NCI-H460 (cell line): ENCODE results near the gene CPED1. TPM values are rescaled to one million over a fixed set of nuclear protein-coding genes. Genes with fewer than 3 reads are reported as not detected.
"Not testable (repeated sequence)": the region's sequence is repeated elsewhere in the genome, so short reads cannot be mapped to it uniquely, and the experiment has no call there.

Source experiments
- DNase-seq: peaks from one replicate; pipeline ENCODE4 v3.0.0-alpha.2; 2016; ENCODE audit warnings: low read depth; ENCODE audit errors: extremely low read depth
- total RNA-seq: library from RNA; depleted of rRNA; stranded (reverse); fragments of >200 nt; shearing (Covaris generic); gene quantifications from 2 replicates; pipeline ENCODE4 v1.2.3, GENCODE V29; 2014

Gene CPED1
- total RNA-seq, 1 experiment from 2014 or later: 17.0 TPM

DNA sequence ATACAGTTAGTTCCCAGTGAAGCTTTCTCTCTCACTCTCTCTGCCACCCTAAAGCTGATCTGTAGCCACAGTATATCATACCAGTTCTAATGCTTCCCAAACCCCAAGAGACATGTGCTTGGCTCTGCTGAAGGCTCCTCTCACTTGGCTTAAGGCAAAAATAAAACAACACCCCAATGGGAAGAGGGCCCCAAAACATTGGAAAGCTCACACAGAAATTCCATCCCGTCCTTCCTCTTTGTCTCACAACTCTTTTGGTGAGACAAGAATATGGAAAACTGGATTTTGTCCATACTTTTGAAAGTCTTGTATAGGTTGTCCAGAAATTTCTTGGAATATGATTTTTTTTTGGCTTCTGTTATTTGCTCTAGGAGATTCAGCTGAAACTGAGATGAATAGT lies 284.2 kb downstream of the CPED1 start:
- DNase-seq: no peak

DNA sequence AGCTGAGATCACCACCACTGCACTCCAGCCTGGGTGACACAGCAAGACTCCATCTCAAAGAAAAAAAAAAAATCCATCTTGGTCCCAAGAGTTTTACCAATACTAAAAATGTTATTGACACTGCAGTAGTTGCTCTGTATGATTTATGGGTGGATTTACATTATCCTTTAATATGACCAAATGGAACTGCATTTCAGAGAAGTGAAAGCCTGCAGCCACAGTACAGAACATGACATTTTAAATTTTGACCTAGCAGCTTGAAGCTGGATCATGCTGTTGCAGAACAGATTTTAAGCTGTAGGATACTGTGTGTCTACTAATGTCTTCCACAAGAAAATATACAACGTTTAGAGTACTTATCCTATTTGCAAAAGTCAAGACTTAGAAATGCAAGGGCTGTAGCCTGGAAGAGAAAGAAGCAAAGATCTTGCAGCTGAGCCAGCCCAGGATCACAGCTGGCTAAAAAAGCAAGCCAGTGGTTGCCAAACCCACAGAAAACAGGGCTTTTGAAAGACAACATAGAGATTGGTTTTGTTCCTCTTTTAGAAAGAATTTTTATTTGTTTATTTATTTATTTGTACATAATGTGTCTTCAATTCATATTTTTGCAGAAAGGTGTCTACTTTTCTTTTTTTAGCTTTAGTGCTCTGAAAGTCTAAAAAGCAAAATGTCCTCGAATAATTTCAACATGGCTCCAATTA lies 285.1 kb downstream of the CPED1 start:
- no peak for DNase-seq

DNA sequence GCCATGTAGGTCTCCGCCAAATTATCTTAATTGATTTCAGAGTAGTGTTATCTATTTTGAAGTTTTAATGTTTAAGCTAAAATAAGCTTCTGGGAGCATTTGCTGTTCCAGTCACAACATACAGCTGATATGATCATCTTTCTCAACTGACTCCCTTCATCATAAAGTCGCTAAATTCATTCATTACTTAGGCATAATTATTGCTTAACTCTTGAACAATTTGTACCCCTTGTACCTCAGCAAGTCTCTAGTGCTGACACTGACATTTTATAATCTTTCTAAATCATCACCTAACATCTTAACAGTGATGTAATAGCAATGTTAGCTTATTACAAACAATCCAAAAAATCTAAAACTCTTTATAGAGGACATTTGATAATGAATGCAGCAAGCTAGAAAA lies 286.0 kb downstream of the CPED1 start:
- no peak for DNase-seq

DNA sequence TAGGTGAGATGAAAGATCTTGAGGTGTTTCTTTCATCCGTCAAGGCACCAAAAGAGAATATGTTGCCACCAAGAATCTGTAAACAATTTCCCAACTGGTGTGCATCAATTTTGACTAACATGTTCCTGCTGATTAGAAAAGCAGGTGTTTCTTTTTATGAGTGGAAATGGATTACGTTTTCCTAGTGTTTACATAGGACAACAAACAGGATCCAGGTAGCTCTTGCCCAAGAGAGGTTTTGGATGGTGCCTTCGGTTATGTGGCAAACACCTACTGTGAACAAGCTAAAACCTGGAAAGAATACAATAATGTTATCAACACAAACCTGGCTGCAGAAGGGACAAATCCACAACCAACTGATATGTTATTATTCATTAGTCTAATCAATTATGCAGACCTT lies 286.7 kb downstream of the CPED1 start:
- DNase-seq: no peak

DNA sequence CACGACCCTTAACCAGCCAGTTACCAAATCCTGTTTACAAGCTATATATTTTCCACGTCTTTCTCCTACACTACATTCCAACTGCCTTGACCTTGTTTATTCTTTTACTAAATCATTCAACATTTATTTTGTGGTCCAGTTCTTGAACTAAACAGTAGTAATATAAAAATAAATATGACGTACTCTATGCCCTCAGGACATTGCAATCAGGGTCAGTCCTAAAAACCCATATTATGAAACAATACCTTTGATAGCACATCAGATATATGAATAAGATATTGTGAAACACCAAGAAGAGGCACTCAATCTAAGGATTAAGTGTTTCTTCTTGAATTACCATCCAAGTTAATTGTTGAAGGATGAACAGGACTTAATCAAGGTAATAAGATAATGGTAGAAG lies 287.8 kb downstream of the CPED1 start:
- DNase-seq: no peak

DNA sequence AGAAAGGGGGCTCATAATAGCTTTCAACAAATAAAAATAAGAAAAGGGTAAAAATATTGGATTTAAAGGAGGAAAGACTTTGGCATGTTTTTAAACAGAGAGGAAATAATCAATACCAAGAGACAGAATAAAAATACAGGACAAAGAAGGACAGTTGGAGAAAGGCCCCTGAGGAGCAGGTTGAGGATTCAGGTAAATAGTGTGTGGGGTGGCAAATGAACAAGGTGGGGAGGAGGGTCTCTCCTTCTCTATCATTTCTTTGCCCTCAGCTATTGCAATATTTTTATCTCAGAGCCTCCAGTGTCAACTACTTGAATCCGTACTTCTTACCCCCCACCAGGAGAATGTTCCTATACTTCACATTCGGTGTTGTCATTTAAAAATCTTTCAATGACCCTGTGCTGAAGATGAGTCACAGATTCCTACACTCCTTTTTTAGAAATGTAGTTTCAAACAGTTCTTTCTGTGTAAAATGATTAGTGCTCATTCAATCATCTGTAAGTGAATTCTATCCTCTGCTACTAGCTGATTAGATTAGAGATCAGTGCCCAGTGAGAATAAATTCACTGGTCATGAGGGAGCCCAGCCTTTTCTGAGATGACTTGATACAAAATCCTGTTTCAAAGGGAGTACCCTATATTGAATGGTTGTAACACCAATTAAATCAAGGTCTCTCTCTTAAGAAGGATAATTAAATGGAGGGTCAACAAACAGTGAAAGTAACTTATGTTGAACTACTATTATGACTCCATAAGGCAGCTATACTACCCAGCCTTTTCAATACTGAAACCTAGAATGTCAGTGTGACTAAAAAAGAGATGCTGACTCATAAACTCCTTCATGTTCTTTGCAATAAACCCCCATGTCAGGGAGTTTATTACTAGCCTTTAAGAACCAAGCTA lies 289.9 kb downstream of the CPED1 start:
- no peak for DNase-seq

DNA sequence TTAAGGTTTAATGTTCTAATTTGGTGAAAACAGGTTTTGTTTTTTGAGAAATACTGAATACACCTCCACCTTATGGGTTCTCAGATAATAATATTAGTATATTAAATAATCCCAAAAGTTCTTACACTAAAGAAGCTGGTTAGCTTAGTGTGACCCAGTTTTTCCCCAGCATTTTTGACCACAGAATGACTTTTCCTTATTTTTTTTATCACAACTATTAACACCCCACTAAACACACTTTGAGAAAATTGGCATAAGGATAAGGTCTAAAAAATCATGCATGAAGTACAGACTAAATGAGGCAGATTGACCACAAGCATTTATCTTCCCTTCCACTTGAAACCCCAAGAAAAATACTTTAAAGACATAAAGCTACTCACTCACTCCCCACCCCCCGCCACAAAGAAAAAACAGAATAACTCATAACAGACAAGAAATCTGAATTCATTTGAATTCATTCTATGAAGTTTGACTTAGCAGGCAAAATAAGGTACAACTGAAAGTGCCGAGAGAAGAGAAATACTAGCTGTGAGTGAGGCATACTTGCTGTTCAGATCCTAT lies 290.6 kb downstream of the CPED1 start:
- DNase-seq: no peak

DNA sequence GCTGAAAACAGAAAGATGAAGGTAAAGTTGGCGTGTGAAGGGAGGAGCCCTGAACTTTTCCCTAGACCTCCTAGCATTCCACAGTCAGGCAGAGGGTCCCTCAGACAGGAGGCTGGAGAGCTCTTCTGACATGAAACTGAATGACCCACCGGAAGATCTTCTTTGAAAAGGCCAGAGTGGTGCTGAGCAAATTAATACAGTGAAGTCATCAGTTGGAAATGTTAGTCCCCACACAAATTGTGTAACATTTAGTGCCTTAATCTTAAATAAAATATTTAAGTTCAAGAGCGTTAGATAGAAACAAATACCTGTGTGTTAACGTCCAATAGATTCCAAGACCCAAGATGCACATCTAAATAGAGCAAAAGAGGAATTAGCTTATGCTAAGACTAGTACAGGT lies 291.3 kb downstream of the CPED1 start:
- DNase-seq: no peak

DNA sequence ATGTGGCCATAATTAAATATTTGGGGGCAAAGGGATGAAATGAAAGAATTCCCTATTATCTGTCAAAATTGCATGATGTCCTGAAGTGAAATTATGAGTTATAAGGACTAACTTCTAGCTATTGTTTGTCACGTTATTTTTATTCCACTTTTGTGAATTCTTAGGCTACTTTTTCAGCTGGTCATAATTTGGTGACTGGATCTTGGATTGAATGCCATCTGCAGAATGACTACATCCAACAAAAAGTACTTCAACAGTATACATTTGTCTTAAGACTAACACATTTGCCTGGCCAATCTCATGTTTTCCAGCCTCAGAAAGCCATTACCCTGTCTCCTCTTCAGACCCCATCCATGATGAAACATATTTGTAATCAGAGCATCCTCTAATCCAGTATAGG lies 292.1 kb downstream of the CPED1 start:
- no peak for DNase-seq

DNA sequence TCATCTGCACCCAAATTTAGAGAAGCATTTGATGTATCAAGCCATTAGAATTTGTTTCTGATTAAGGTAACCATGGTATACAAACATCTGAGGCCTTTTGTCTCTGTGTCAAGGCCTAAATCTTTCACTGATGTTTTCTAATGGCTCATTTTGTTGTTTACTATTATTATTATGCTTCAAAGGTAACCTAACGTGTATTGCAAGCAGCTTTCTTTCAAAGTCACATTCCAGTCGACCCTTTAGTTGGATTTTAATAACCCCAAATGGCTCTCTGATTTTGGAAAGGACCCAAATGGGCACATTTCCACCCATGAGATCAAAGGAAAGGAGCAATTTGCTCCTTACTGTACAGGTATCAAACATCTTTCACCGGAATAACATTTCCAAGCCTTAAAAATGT lies 293.6 kb downstream of the CPED1 start:
- no peak for DNase-seq

DNA sequence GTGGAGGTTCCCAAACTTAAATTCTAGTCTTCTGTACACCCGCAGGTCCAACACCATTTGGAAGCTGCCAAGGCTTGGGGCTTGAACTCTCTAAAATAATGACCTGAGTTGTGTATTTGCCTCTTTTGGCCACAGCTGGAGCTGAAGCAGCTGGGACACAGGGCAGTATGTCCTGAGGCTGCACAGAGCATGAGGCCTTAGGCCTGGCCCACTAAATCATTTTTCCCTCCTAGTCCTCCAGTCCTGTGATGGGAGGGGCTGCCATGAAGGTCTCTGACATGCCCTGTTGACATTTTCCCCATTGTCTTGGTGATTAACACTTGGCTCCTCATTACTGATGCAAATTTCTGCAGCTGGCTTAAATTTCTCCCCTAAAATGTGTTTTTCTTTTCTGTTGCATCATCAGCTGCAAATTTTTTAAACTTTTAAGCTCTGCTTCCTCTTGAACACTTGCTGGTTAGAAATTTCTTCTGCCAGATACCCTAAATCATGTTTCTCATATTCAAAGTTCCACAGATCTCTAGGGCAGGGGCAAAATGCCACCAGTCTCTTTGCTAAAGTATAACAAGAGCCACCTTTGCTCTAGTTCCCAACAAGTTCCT lies 296.7 kb downstream of the CPED1 start:
- DNase-seq: no peak

DNA sequence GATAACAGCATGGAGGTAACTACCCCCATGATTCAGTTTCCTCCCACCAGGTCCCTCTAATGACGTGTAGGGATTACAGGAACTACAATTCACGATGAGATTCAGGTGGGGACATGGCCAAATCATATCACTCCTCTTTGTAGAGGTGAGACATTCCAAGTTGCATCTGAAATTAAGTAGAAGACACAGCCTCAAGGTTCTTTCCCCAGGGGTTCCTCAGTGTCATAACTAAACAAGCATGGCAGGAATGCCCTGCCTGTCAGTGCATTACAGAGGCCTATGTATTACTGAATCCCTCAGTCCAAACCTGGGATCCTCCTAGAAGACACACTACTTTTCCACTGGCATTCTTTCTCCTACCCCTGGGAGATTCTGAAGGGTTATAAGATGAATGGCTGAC lies 297.7 kb downstream of the CPED1 start:
- no peak for DNase-seq

DNA sequence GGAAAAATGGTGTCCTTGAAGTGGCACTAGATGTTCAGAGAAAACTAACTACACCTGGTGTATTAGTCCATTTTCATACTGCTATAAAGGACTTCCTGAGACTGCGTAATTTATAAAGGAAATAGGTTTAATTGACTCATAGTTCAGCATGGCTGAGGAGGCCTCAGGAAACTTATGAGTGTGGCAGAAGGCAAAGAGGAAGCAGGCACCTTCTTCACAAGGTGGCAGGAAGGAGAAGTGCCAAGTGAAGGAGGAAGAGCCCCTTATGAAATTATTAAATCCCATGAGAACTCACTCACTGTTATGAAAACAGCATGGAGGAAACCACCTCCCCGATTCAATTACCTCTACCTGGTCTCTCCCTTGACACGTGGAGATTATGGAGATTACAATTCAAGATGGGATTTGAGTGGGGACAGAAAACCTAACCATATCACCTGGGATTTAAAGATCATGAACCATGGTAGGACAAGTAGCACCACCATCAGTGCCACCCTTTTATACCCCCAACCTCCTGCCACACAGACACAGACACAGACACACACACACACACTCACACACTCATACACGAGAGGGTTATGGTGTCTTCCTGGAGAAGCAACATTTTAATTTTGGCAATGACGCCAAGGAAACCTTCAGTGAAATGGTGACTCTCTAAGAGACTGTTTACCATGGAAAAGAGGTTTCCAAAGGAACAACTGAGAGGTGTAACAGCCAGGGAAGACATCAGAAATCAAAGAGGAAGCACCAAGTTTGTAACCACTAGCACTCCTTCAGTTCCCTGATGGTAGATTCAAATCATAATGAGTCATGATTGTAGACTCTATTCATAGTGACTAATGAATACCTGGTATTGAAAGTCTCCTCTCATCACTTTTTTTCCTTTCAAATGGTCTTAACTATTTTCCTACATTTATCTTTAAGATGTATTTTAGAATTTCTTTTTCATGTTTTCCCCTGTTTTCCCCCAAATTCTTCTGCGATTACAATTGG lies 298.5 kb downstream of the CPED1 start:
- no peak for DNase-seq

DNA sequence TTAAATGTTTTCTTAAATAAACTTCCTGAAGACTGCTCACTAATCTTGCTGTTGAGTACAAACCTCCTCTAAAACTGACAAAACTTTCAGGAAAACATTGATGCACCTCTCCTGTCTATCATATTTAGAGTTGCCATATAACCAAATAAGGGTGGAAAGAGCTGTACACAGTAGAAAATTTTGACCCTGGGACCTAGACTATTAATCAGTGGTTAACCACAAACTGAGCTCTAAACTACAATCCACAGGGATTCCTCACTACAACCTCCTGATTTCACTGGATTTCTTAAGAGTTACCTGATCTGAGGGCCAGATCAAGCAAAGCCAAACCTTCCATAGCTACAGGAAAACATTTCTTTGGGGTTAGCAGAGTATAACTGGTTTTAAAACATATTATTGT lies 300.4 kb downstream of the CPED1 start:
- no peak for DNase-seq

DNA sequence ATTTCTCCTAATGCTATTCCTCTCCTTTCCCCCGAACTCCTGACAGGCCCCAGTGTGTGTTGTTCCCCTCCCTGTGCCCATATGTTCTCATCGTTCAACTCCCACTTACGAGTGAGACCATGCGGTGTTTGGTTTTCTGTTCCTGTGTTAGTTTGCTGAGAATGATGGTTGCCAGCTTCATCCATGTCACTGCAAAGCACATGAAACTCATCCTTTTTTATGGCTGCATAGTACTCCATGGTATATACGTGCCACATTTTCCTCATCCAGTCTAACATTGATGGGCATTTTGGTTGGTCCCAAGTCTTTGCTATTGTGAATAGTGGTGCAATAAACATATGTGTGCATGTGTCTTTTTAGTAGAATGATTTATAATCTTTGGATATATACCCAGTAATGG lies 301.4 kb downstream of the CPED1 start:
- not testable (repeated sequence) for DNase-seq

DNA sequence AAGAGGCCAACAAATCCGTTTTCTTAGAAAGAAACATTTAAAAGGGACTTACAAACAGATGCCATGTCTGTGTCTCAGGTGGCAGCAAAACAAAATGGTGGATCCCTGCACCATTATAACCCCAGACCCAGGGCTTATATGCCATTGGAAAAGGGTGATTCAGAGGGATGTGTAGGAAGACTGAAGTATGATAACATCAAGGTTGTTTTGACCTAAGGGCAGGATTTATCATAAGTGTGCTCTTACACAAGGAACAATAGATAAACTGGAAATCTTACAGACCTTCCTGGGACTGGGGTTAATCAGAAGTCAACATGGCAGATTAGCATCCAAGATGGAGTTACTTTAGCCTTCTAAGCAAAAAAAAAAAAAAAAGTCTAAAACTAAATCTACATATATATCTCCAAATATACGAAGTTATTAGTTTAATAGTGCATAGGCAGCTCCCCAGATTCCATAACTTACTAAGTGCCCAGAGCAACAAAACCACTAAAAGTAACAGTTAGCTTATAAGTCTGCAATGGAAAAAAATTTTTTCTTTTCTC lies 306.0 kb downstream of the CPED1 start:
- no peak for DNase-seq

DNA sequence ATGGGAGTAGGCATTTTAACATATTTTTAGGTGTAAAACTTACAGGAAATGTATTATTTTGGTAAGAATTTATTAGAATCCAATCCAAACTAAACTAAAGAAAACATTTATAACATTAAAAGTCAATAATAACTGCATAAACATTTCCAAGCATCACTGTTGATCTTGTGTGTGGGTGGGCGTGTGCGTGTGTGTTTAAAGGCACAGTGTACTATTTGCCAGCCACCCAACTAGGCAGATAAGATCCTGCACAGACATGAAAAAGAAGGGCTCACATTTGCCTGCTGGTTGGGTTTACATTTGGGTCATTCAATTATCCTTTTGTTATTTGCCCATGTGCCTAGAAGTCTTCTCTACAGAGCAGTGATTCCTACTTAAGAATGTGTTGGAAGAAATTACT lies 309.3 kb downstream of the CPED1 start:
- DNase-seq: no peak

DNA sequence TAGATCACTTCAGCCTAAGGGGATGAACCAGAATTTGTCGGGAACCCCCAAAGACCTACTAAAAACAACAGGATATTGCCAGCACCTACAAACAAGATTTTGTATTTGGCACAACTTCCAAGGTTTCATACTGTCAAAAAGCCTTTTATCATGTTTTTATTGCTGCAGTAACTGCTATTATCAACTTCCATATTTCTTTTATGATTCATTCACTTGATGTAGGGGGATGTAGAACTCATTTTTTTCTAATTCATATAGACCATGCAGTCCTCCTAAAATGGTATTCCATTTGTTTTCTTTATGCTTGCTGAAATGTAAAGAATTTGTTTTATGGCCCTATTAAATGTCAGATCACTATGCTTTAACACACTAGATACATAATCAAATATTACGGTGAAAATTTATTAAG lies 310.3 kb downstream of the CPED1 start:
- no peak for DNase-seq

DNA sequence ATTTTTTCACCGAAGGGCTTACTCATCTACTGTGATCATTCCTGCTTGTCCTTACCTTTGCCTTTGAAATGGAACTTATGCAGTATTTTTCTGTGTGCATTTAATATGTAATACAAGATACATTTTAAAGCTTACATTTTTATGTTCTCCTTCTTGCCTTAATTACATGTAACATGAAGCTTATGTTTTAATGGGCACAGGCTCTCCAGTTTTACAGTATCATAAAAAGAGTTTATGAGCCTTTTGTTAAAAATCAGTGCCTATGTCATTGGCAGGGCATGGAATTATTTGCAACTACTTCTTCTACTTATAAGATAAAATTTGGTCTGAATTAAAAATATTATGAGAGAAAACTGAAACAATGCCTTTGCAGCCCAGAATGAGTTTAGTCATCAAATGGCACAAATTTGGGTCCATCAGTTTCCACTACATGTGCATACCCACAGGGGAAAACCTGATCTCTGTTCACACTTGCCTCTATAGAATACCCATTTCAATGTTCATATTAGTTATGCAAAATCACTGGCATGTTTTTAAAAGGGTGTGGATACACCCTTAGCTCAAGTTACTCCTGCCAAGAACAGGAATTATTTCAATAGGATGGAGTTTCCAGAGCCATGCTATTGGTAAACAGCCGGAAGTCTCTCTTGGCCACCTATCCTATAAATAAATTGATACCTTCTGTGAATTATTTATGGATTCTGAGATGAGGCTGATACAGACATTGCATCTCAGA lies 312.3 kb downstream of the CPED1 start:
- no peak for DNase-seq
